B cell (primary cell): ENCODE data around the gene UBE2M. TPM values are rescaled to one million over a fixed set of nuclear protein-coding genes. Genes with fewer than 3 reads are reported as not detected.

Experiments
- ATAC-seq: fragments of 200-7000 bp; cut with Tn5 transposase; one replicate; pipeline ENCODE4 v1.10.0; 2021; ENCODE audit warnings: low read depth, mild to moderate bottlenecking, moderate number of reproducible peaks, moderate library complexity
- CTCF ChIA-PET: fragments of 350-600 bp; sonication (Branson Sonifier 250); formaldehyde crosslinking; loops from one replicate; lab custom pipeline; 2021; ENCODE audit warnings: antibody characterized with exemption, inconsistent platforms; lab: Charles Lee
- POLR2A ChIA-PET: fragments of 350-600 bp; sonication (Branson Sonifier 250); formaldehyde crosslinking; loops from one replicate; lab custom pipeline; 2021; ENCODE audit warnings: antibody characterized with exemption; lab: Charles Lee
- DNase-seq: peaks from one replicate; pipeline ENCODE4 v3.0.0; 2013
- H2AFZ ChIP-seq: 2 replicates; pipeline ENCODE4 v1.6.1; 2012; ENCODE audit warnings: mild to moderate bottlenecking, low read depth, low read length; ENCODE audit not compliant: insufficient read depth, poor library complexity, severe bottlenecking
- H3K27ac ChIP-seq, 2 donors: 1 replicate in 1 of 2; 2 replicates in 1 of 2; pipeline ENCODE4 v1.5.1; 2012 to 2013; ENCODE audit warnings: low read length in 2 of 2, mild to moderate bottlenecking in 2 of 2, moderate library complexity in 1 of 2
- H3K27me3 ChIP-seq, 4 experiments: fragments of 200-600 bp in 1 of 4; sonication (generic) in 1 of 4; replicated peaks in 1 of 4; 1 replicate in 2 of 4; 2 replicates in 2 of 4; pipeline versions ENCODE4 v1.6.1 to v1.7.0; 2013 to 2016; ENCODE audit warnings: low read length in 3 of 4, mild to moderate bottlenecking in 2 of 4, mixed read lengths in 1 of 4, moderate library complexity in 1 of 4; ENCODE audit not compliant: insufficient read depth in 4 of 4, control insufficient read depth in 3 of 4; ENCODE audit errors: control extremely low read depth in 1 of 4
- H3K36me3 ChIP-seq, 2 experiments: replicated peaks in 1 of 2; 1 replicate in 1 of 2; 2 replicates in 1 of 2; pipeline versions ENCODE4 v1.6.1 to v1.7.1; 2013; ENCODE audit warnings: low read length in 1 of 2; ENCODE audit not compliant: insufficient read depth in 2 of 2, control insufficient read depth in 1 of 2; ENCODE audit errors: control extremely low read depth in 1 of 2, extremely low read depth in 1 of 2
- H3K4me1 ChIP-seq, 2 donors: fragments of 200-600 bp in 1 of 2; sonication (generic) in 1 of 2; 1 replicate in 1 of 2; 2 replicates in 1 of 2; pipeline versions ENCODE4 v1.5.1 to v1.6.1; 2013 to 2017; ENCODE audit warnings: low read length in 2 of 2; ENCODE audit not compliant: control insufficient read depth in 2 of 2, insufficient read depth in 2 of 2
- H3K4me2 ChIP-seq: replicated peaks from 2 replicates; pipeline ENCODE3; 2012; ENCODE audit warnings: mild to moderate bottlenecking, low read depth, low read length; ENCODE audit not compliant: poor library complexity, severe bottlenecking
- H3K4me3 ChIP-seq, 5 experiments: fragments of 200-600 bp in 1 of 5; sonication (generic) in 1 of 5; 1 replicate in 3 of 5; 2 replicates in 2 of 5; pipeline versions ENCODE4 v1.5.1 to v1.7.0; 2011 to 2016; ENCODE audit warnings: low read length in 4 of 5, mild to moderate bottlenecking in 4 of 5, low read depth in 2 of 5, control low read depth in 1 of 5, moderate library complexity in 1 of 5; ENCODE audit not compliant: insufficient read depth in 1 of 5; ENCODE audit errors: control extremely low read depth in 1 of 5, extremely low read depth in 1 of 5
- H3K79me2 ChIP-seq: fragments of 200-600 bp; sonication (generic); one replicate; pipeline ENCODE4 v1.6.0; 2016; ENCODE audit warnings: low read length; ENCODE audit not compliant: control insufficient read depth, insufficient read depth
- H3K9ac ChIP-seq: fragments of 200-600 bp; sonication (generic); 2 replicates; pipeline ENCODE4 v1.6.1; 2017; ENCODE audit warnings: mild to moderate bottlenecking, low read length, moderate library complexity
- H3K9me3 ChIP-seq, 3 donors: one replicate each; pipeline versions ENCODE4 v1.6.1 to v1.7.1; 2013; ENCODE audit warnings: low read length in 2 of 3; ENCODE audit not compliant: control insufficient read depth in 2 of 3, insufficient read depth in 1 of 3; ENCODE audit errors: control extremely low read depth in 1 of 3
- H4K20me1 ChIP-seq: 2 replicates; pipeline ENCODE4 v1.6.0; 2012; ENCODE audit warnings: mild to moderate bottlenecking, low read length; ENCODE audit not compliant: insufficient read depth, control insufficient read depth, poor library complexity, severe bottlenecking
- H3K27ac Mint-ChIP-seq: one replicate; pipeline ENCODE4 v1.8.0; 2021; ENCODE audit warnings: mixed read lengths
- H3K27me3 Mint-ChIP-seq: one replicate; pipeline ENCODE4 v1.8.0; 2021; ENCODE audit warnings: mixed read lengths
- H3K4me1 Mint-ChIP-seq: one replicate; pipeline ENCODE4 v1.8.0; 2021; ENCODE audit warnings: mixed read lengths
- H3K4me3 Mint-ChIP-seq: one replicate; pipeline ENCODE4 v1.8.0; 2021; ENCODE audit warnings: mixed read lengths
- H3K9me3 Mint-ChIP-seq: one replicate; pipeline ENCODE4 v1.8.0; 2022; ENCODE audit warnings: mixed read lengths; ENCODE audit not compliant: insufficient read depth
- EZH2 ChIP-seq: IDR thresholded peaks from 2 replicates; pipeline ENCODE4 v1.6.1; 2012; ENCODE audit warnings: borderline replicate concordance, low read depth, mild to moderate bottlenecking, moderate library complexity, low read length; ENCODE audit not compliant: insufficient read depth, poor library complexity, severe bottlenecking
- WGBS: methylation state at CpG from one replicate; pipeline ENCODE4 v1.1.5; 2013; ENCODE audit warnings: missing lambda C conversion rate; ENCODE audit not compliant: insufficient coverage; 5-methylcytosine and 5-hydroxymethylcytosine counted together
- intact Hi-C: fragments of 100-400 bp; cut with micrococcal nuclease; formaldehyde crosslinking; loops from one replicate; pipeline ENCODE4 v1.10.0; 2022
- polyA plus RNA-seq: library from polyadenylated mRNA; depleted of rRNA; stranded (reverse); fragments of >200 nt; gene quantifications from 2 replicates; pipeline ENCODE4 v1.2.3, GENCODE V29; 2012
- total RNA-seq, 2 donors: library from RNA; stranded (reverse); fragments of 120-200 nt in 1 of 2; gene quantifications; 1 replicate in 1 of 2; 2 replicates in 1 of 2; pipeline versions ENCODE4 v1.2.3 to v1.2.4, GENCODE V29; 2013 to 2022
- TF ChIP-seq, protein P1 (sequence below): fragments of 200-600 bp; IDR thresholded peaks from one replicate; pipeline ENCODE4 v1.8.0; 2022; ENCODE audit warnings: antibody characterized with exemption, mild to moderate bottlenecking

The UBE2M gene
- total and polyA plus RNA-seq, 2 donors (not counting 1 experiment from before 2014, with no cell fraction given): 62.5 to 66.1 TPM

DNA sequence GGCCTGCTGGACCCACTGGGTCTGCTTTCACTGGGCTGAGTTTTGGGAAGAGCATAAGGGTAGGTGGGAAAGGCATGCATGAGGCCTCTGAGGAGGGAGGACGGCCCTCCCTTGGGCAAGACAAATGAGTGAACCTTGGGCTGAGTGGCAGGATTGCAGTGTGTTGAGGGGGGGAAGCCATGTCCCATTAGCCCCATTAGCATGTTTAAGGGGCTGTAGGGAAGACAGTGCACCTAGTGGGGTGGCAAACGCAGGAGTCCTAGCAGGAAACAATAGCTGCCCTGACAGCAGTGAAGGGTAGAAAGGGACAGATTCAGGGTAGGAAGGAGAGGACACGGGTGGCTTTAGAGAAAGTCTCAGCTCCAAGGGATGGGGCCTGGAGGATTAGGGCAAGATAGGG, 35.7 kb downstream of the UBE2M start:
- ATAC-seq (no peak), DNase-seq (no peak)
- Histone ChIP-seq H3K27me3 (no peaks in the 10 kb centered on the region), H4K20me1 (peaks cover 12% of the 10 kb centered on the region), H3K4me2 (no peak overlapping the region), H3K9me3 (no peaks in the 10 kb centered on the region), H3K79me2 (peaks cover 12% of the 10 kb centered on the region), H3K4me1 (peaks cover 16 to 24% of the 10 kb centered on the region in 2 donors), H3K4me3 (no peak overlapping the region), H3K36me3 (no peaks in the 10 kb centered on the region), H2AFZ (no peak overlapping the region), H3K9ac (no peak overlapping the region), H3K27ac (no peak overlapping the region)
- TF ChIP-seq EZH2: no peak
- TF ChIP-seq, protein P1, sequence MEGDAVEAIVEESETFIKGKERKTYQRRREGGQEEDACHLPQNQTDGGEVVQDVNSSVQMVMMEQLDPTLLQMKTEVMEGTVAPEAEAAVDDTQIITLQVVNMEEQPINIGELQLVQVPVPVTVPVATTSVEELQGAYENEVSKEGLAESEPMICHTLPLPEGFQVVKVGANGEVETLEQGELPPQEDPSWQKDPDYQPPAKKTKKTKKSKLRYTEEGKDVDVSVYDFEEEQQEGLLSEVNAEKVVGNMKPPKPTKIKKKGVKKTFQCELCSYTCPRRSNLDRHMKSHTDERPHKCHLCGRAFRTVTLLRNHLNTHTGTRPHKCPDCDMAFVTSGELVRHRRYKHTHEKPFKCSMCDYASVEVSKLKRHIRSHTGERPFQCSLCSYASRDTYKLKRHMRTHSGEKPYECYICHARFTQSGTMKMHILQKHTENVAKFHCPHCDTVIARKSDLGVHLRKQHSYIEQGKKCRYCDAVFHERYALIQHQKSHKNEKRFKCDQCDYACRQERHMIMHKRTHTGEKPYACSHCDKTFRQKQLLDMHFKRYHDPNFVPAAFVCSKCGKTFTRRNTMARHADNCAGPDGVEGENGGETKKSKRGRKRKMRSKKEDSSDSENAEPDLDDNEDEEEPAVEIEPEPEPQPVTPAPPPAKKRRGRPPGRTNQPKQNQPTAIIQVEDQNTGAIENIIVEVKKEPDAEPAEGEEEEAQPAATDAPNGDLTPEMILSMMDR: no peak
- Mint-ChIP-seq H3K4me1 (peaks cover 26% of the 10 kb centered on the region), H3K27me3 (no peaks in the 10 kb centered on the region), H3K27ac (no peak overlapping the region), H3K4me3 (no peak overlapping the region), H3K9me3 (no peaks in the 10 kb centered on the region)
- ChIA-PET CTCF (interaction anchor here (4.9 kb wide), 1 partner anchor 57 kb away, joined by 72 read pairs; no protein-coding TSS in a partner anchor), POLR2A (interaction anchor here (0.6 kb wide), 1 partner anchor 57 kb away, joined by 3 read pairs; no protein-coding TSS in a partner anchor)
- WGBS: 98% methylated on average over 3 of the region's 3 CpGs
- intact Hi-C loops: no loop called here

GRCh38 chr19:58521651-58522050, 36.8 kb downstream of the UBE2M start:
- peak overlapping the region; percentile 67 for H3K27ac Mint-ChIP-seq

More at GRCh38 chr19:58521651-58522050, 36.8 kb downstream of the UBE2M start:
- intact Hi-C loops: no loop called here
- POLR2A ChIA-PET: interaction anchor here (0.7 to 3.3 kb wide), 3 partner anchors 22 to 54 kb away, joined by 3 to 30 read pairs (median 3); partner anchors contain the start of gene TRIM28
- H2AFZ ChIP-seq: no peak overlapping the region
- no peak overlapping the region for H3K4me2 ChIP-seq
- no peak overlapping the region for H3K4me3 ChIP-seq
- H3K4me1 ChIP-seq: peaks cover 16 to 26% of the 10 kb centered on the region in 2 donors
- no peak for TF ChIP-seq EZH2
- TF ChIP-seq, protein P1: no peak
- H3K36me3 ChIP-seq: peaks cover 0 to 5% of the 10 kb centered on the region in 2 experiments
- no peak overlapping the region for H3K9ac ChIP-seq
- no peak for DNase-seq
- peaks cover 23% of the 10 kb centered on the region for H3K79me2 ChIP-seq
- no peaks in the 10 kb centered on the region for H3K9me3 Mint-ChIP-seq
- WGBS: 88% methylated on average over 2 of the region's 4 CpGs
- peak overlapping the region; percentile 66 for H3K4me3 Mint-ChIP-seq
- H3K9me3 ChIP-seq: no peaks in the 10 kb centered on the region
- peaks cover 22% of the 10 kb centered on the region for H4K20me1 ChIP-seq
- H3K27me3 Mint-ChIP-seq: no peaks in the 10 kb centered on the region
- ATAC-seq: no peak
- H3K27ac ChIP-seq: no peak overlapping the region
- H3K27me3 ChIP-seq: no peaks in the 10 kb centered on the region
- peaks cover 31% of the 10 kb centered on the region for H3K4me1 Mint-ChIP-seq
- CTCF ChIA-PET: interaction anchor here (3.4 to 4.9 kb wide), 2 partner anchors 23 to 58 kb away, joined by 24 to 72 read pairs; partner anchors contain the start of gene TRIM28
